Measurements from ENCODE around the gene CLK4.

- TF ChIP-seq POLR2A (IDR thresholded peaks at IDR 0.05), result no peak
- TF ChIP-seq, protein P1, sequence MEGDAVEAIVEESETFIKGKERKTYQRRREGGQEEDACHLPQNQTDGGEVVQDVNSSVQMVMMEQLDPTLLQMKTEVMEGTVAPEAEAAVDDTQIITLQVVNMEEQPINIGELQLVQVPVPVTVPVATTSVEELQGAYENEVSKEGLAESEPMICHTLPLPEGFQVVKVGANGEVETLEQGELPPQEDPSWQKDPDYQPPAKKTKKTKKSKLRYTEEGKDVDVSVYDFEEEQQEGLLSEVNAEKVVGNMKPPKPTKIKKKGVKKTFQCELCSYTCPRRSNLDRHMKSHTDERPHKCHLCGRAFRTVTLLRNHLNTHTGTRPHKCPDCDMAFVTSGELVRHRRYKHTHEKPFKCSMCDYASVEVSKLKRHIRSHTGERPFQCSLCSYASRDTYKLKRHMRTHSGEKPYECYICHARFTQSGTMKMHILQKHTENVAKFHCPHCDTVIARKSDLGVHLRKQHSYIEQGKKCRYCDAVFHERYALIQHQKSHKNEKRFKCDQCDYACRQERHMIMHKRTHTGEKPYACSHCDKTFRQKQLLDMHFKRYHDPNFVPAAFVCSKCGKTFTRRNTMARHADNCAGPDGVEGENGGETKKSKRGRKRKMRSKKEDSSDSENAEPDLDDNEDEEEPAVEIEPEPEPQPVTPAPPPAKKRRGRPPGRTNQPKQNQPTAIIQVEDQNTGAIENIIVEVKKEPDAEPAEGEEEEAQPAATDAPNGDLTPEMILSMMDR (IDR thresholded peaks at IDR 0.05), result no peak
Observed at GRCh38 chr5:178672630-178673029, 45.8 kb upstream of the CLK4 start.
